HUES64 (cell line): ENCODE measurements around the gene ENGASE.

Experiments used
- H3K27ac ChIP-seq: 2 replicates; pipeline ENCODE4 v1.7.0; 2013; ENCODE audit warnings: low read depth, low read length, inconsistent platforms
- H3K27me3 ChIP-seq: 2 replicates; pipeline ENCODE4 v1.6.1; 2013; ENCODE audit warnings: mild to moderate bottlenecking, low read length; ENCODE audit not compliant: insufficient read depth
- H3K36me3 ChIP-seq: 2 replicates; pipeline ENCODE4 v1.6.1; 2013; ENCODE audit warnings: mild to moderate bottlenecking, low read length; ENCODE audit not compliant: insufficient read depth
- H3K4me1 ChIP-seq: 2 replicates; pipeline ENCODE4 v1.6.1; 2013; ENCODE audit warnings: mild to moderate bottlenecking, low read length, moderate library complexity; ENCODE audit not compliant: insufficient read depth
- H3K4me3 ChIP-seq: 2 replicates; pipeline ENCODE4 v1.5.1; 2013; ENCODE audit warnings: mild to moderate bottlenecking, low read length, moderate library complexity
- H3K9ac ChIP-seq: 2 replicates; pipeline ENCODE4 v1.6.1; 2013; ENCODE audit warnings: mild to moderate bottlenecking, low read depth, low read length
- H3K9me3 ChIP-seq: 2 replicates; pipeline ENCODE4 v1.6.1; 2013; ENCODE audit warnings: low read depth, low read length; ENCODE audit not compliant: insufficient read depth
- WGBS: fragments of 150-250, 120-280 bp; methylation state at CpG from one replicate; pipeline ENCODE4 v1.1.7; 2013; ENCODE audit warnings: missing lambda C conversion rate; 5-methylcytosine and 5-hydroxymethylcytosine counted together

The ENGASE gene

DNA sequence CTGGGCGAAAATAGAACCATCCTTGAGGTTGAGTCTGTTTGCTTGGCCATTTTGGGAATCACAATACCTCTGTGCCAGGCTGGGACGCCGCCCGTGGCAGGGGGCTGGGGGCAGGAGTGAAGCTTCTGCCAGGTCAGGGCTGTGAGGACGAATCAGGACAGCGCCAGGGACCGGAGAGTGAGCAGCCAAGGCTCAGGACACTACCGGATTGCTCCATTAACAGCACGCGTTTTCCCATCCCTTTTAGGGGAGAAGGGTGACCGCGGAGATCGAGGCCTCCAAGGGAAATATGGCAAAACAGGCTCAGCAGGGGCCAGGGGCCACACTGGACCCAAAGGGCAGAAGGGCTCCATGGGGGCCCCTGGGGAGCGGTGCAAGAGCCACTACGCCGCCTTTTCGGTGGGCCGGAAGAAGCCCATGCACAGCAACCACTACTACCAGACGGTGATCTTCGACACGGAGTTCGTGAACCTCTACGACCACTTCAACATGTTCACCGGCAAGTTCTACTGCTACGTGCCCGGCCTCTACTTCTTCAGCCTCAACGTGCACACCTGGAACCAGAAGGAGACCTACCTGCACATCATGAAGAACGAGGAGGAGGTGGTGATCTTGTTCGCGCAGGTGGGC is 27.2 kb upstream of the ENGASE start:
- 95% methylated on average over 30 of the region's 30 CpGs for WGBS

DNA sequence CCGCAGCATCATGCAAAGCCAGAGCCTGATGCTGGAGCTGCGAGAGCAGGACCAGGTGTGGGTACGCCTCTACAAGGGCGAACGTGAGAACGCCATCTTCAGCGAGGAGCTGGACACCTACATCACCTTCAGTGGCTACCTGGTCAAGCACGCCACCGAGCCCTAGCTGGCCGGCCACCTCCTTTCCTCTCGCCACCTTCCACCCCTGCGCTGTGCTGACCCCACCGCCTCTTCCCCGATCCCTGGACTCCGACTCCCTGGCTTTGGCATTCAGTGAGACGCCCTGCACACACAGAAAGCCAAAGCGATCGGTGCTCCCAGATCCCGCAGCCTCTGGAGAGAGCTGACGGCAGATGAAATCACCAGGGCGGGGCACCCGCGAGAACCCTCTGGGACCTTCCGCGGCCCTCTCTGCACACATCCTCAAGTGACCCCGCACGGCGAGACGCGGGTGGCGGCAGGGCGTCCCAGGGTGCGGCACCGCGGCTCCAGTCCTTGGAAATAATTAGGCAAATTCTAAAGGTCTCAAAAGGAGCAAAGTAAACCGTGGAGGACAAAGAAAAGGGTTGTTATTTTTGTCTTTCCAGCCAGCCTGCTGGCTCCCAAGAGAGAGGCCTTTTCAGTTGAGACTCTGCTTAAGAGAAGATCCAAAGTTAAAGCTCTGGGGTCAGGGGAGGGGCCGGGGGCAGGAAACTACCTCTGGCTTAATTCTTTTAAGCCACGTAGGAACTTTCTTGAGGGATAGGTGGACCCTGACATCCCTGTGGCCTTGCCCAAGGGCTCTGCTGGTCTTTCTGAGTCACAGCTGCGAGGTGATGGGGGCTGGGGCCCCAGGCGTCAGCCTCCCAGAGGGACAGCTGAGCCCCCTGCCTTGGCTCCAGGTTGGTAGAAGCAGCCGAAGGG is 26.4 kb upstream of the ENGASE start:
- H3K27ac ChIP-seq: no peak overlapping the region
- no peaks in the 10 kb centered on the region for H3K36me3 ChIP-seq
- H3K27me3 ChIP-seq: no peaks in the 10 kb centered on the region; the same call in 1 of the 2 replicates
- 89% methylated on average over 41 of the region's 41 CpGs for WGBS
- H3K9ac ChIP-seq: no peak overlapping the region
- H3K4me3 ChIP-seq: no peak overlapping the region
- no peaks in the 10 kb centered on the region for H3K4me1 ChIP-seq
- peaks cover 8% of the 10 kb centered on the region for H3K9me3 ChIP-seq

More for the DNA sequence above, 27.2 kb upstream of the ENGASE start:
- Histone ChIP-seq H3K4me3 (no peak overlapping the region), H3K9ac (no peak overlapping the region), H3K27me3 (no peaks in the 10 kb centered on the region; the same call in 1 of the 2 replicates), H3K27ac (no peak overlapping the region), H3K9me3 (peaks cover 7% of the 10 kb centered on the region), H3K36me3 (no peaks in the 10 kb centered on the region), H3K4me1 (no peaks in the 10 kb centered on the region)

DNA sequence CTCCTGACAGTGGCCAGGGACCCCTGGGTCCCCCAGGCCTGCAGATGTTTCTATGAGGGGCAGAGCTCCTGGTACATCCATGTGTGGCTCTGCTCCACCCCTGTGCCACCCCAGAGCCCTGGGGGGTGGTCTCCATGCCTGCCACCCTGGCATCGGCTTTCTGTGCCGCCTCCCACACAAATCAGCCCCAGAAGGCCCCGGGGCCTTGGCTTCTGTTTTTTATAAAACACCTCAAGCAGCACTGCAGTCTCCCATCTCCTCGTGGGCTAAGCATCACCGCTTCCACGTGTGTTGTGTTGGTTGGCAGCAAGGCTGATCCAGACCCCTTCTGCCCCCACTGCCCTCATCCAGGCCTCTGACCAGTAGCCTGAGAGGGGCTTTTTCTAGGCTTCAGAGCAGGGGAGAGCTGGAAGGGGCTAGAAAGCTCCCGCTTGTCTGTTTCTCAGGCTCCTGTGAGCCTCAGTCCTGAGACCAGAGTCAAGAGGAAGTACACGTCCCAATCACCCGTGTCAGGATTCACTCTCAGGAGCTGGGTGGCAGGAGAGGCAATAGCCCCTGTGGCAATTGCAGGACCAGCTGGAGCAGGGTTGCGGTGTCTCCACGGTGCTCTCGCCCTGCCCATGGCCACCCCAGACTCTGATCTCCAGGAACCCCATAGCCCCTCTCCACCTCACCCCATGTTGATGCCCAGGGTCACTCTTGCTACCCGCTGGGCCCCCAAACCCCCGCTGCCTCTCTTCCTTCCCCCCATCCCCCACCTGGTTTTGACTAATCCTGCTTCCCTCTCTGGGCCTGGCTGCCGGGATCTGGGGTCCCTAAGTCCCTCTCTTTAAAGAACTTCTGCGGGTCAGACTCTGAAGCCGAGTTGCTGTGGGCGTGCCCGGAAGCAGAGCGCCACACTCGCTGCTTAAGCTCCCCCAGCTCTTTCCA is 25.5 kb upstream of the ENGASE start:
- Histone ChIP-seq H3K27me3 (no peaks in the 10 kb centered on the region; the same call in 1 of the 2 replicates), H3K9me3 (peaks cover 17% of the 10 kb centered on the region), H3K4me3 (no peak overlapping the region), H3K27ac (no peak overlapping the region), H3K9ac (no peak overlapping the region), H3K4me1 (no peaks in the 10 kb centered on the region), H3K36me3 (no peaks in the 10 kb centered on the region)
- 89% methylated on average over 21 of the region's 21 CpGs for WGBS

DNA sequence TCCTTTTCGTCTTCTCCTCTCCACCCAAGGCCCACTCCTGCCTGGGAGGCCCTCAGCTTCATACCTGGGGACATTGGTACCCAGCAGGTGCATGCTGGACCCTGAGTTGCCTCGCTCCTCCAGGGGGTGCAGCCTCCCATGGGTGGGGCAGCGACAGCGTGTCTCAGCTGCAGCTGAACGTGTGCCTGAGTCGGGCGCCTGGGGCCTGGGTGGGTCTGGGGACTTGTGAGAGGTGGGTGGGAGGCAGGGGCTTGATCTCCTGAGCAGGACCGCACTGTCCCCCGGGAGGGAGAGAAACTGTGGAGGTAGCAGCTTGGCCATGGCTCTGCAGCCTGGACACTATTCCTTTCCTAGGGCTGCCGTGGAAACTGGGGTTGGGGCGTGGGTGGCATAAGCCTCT is 24.8 kb upstream of the ENGASE start:
- Histone ChIP-seq H3K4me1 (no peaks in the 10 kb centered on the region), H3K9ac (no peak overlapping the region), H3K4me3 (no peak overlapping the region), H3K27ac (no peak overlapping the region), H3K36me3 (no peaks in the 10 kb centered on the region), H3K27me3 (no peaks in the 10 kb centered on the region; the same call in 1 of the 2 replicates), H3K9me3 (peaks cover 17% of the 10 kb centered on the region)
- 91% methylated on average over 11 of the region's 11 CpGs for WGBS

DNA sequence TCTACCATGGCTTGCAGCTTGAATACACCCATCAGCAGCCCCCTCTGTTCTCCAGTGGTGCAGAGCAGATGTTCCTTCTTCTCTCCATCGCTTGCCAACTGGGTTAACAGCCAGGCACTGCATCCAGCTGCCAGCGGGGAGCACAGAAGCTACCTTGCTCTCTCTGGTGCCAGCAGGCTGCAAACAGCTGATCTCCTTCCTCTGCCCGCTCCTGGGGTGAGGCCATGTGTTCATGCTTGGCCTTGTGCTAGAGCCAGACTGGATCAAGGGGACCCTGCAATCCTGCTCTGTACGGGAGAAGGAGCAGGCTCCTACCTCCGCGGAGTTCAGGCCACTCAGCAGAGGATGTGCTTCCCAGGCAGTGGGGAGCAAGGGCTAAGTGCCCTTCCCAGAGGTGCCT is 24.1 kb upstream of the ENGASE start:
- no peaks in the 10 kb centered on the region; the same call in 1 of the 2 replicates for H3K27me3 ChIP-seq
- no peaks in the 10 kb centered on the region for H3K4me1 ChIP-seq
- no peak overlapping the region for H3K27ac ChIP-seq
- H3K36me3 ChIP-seq: no peaks in the 10 kb centered on the region
- peaks cover 17% of the 10 kb centered on the region for H3K9me3 ChIP-seq
- H3K4me3 ChIP-seq: no peak overlapping the region
- 92% methylated on average over 6 of the region's 6 CpGs for WGBS
- H3K9ac ChIP-seq: no peak overlapping the region

DNA sequence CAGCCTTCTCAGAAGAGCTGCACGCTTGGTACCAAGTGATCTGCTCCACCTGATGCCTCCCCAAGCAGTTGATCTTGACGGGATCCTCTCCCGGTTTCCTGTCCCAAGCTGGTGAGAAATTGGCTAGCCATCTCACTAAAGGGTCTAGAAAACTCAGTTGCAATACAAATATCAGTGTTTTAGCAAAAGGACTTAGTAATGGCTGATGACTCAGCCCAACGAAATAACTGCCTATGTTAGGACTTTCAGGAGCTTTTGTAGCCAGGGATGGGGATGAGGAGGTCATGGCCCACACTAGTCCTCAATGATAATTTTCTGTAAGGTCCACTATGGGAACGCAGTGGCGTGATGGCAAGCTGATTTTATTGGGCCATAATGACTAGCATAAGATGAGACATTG is 23.3 kb upstream of the ENGASE start:
- Histone ChIP-seq H3K27me3 (no peaks in the 10 kb centered on the region; the same call in 1 of the 2 replicates), H3K4me3 (no peak overlapping the region), H3K9ac (no peak overlapping the region), H3K9me3 (peaks cover 17% of the 10 kb centered on the region), H3K36me3 (no peaks in the 10 kb centered on the region), H3K27ac (no peak overlapping the region), H3K4me1 (no peaks in the 10 kb centered on the region)
- 91% methylated on average over 6 of the region's 6 CpGs for WGBS

DNA sequence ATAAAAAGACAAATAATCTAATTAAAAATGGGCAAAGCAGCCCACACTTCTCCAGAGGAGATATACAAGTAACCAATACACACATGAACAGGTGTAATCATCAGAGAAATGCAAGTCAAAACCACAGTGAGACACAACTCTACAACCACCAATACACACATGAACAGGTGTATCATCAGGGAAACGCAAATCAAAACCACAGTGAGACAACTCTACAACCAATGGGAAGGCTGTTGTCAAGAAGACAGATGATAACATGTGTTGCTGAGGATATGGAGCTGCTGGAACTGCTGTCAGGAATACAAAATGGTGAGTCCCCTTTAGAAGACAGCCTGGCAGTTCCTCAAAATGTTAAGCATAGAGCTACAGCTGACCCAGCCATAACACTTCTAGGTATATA is 22.5 kb upstream of the ENGASE start:
- no peaks in the 10 kb centered on the region for H3K4me1 ChIP-seq
- H3K27ac ChIP-seq: no peak overlapping the region
- no peak overlapping the region for H3K9ac ChIP-seq
- H3K36me3 ChIP-seq: no peaks in the 10 kb centered on the region
- WGBS: no CpG with 5 or more reads among the region's 1 CpG
- no peak overlapping the region for H3K4me3 ChIP-seq
- H3K27me3 ChIP-seq: no peaks in the 10 kb centered on the region; the same call in 1 of the 2 replicates
- H3K9me3 ChIP-seq: peaks cover 17% of the 10 kb centered on the region

DNA sequence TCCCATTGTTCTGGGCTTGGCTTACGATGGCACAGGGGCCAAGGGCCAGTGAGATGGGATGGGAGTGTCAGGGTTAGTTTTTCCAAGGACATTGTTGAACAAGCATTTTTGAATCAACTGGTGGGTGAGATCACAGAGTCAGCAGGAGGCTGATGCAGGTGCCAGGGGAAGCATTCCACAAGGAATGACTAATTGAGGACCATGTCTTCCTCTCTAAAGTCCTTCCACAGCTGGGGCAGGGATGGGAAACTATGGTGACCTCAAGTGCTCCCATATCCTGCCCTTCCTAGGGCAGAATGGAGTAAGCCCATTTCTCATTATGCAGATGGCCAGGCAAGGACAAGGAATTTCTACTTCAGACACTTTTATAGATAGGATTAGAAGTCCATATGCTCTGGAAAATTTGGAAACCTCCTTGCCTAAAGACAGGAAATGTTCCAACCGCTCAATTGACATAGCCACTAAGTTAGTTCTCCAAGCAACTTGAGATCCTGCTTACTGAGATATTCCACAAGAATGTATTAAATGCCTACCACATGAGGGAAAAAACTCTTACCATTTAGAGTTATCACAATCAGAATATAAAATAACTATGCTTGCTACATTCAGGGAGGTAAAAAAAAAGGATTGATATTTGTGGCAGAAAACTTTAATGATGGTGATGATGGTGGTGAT is 21.2 kb upstream of the ENGASE start:
- Histone ChIP-seq H3K27me3 (no peaks in the 10 kb centered on the region; the same call in 1 of the 2 replicates), H3K9me3 (peaks cover 17% of the 10 kb centered on the region), H3K4me3 (no peak overlapping the region), H3K9ac (no peak overlapping the region), H3K36me3 (no peaks in the 10 kb centered on the region), H3K27ac (no peak overlapping the region), H3K4me1 (no peaks in the 10 kb centered on the region)
- 88% methylated on average over 2 of the region's 2 CpGs for WGBS

DNA sequence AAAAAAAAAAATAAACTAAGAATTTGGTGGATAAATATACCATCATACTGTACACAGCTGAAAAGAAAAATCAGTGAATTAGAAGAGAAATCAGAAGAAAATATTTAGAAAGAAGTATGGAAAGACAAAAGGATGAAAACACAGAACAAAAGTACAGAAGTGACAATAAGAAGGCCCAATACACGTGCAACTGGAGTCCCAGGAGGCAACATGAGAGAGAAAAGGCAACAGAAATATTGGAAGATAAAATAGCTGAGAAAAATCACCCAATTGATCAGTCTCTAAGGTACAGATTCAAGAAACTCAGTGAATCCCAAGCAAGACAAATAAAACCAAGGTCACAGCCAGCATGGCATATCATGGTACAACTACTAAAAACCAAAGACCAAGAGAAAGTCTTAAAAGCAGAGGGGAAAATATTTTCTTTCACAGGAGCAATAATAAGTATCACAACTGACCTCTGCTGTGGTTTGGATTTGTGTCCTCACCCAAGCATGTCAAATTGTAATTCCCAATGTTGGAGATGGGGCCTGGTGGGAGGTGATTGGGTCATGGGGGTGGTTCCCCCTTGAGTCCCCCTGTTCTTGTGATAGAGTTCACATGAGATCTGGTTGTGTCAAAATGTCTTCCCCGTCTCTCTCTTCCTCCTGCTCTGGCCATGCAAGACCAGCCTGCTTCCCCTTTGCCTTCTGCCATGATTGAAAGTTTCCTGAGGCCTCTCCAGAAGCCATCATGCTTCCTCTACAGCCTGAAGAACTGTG is 20.2 kb upstream of the ENGASE start:
- H3K9ac ChIP-seq: no peak overlapping the region

DNA sequence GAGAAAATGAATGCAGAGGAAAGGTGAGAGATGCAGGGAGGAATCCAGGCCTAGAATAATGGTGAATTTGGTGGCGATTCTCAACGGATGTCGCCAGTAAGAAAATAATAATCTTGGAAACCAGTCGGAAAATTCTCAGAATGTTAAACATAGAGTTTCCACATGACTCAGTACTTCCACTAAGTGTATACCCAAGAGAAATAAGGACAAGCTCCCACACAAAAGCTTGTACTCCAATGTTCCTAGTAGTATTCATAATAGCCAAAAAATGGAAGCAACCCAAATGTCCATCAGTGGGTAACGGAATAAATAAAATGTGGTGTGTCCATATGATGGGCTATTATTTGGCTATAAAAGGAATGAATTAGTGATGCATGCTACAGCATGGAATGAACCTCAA is 19.4 kb upstream of the ENGASE start:
- Histone ChIP-seq H3K9ac (no peak overlapping the region), H3K4me1 (no peaks in the 10 kb centered on the region), H3K36me3 (no peaks in the 10 kb centered on the region), H3K9me3 (peaks cover 17% of the 10 kb centered on the region), H3K27me3 (no peaks in the 10 kb centered on the region; the same call in 1 of the 2 replicates), H3K27ac (no peak overlapping the region), H3K4me3 (no peak overlapping the region)
- 94% methylated on average over 5 of the region's 5 CpGs for WGBS

More for the DNA sequence above, 20.2 kb upstream of the ENGASE start:
- WGBS: 80% methylated on average over 2 of the region's 2 CpGs
- Histone ChIP-seq H3K36me3 (no peaks in the 10 kb centered on the region), H3K4me1 (no peaks in the 10 kb centered on the region), H3K27me3 (no peaks in the 10 kb centered on the region; the same call in 1 of the 2 replicates), H3K27ac (no peak overlapping the region), H3K4me3 (no peak overlapping the region), H3K9me3 (peaks cover 17% of the 10 kb centered on the region)
